NCI-H2029 treated with DMSO at 0.1 percent for 48 hours (cell line): ENCODE results near the gene SPAG5.

Experiments used
- DNase-seq: peaks from one replicate; lab custom pipeline; 2025; lab: John Stamatoyannopoulos, UW

SPAG5 gene

DNA sequence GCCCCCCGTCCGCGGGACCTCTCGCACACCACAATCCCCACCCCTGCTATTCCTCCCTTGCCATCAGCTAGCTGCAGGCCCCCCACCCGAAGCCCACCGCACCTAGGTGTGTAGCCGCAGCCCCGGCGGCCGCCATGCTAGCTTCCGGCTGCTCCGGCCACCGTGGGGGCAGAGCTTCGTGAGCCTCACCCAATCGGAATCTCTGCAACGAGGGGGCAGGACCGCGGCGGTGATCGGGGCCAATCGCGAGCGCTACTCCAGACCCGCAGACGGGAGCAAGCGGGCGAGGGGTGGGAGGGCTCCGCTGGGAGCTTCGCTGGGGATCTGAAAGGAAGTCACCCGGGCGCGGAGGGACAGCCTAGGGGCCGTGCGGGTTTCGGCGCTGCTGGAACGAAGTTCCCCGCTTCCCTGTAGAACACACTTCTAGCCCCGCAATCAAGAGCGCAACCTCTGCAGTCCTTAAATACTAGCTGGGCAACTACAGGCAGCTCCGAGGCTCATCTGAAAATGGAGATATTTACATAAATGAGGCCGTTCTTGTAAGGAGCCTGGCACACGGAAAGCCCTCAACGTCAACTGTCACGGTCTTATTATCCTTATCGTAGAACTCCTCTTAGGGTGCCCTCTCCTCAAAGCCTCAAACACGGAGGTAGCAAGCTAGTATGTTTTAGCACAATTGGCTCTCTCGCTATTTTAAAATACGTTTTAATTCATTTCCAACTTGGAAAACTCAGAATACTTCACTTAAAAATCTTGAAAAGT lies 27.3 kb downstream of the SPAG5 start, which contains the start of gene PIGS:
Gene PIGS (minus strand): TSS at position 164 of the 762 bp plus-strand sequence. CDS start 28 bp downstream, at position 136.
- peak; percentile 71 for DNase-seq

- DNase-seq = no peak
These were observed 28.0 kb downstream of the SPAG5 start for GRCh38 chr17:28570716-28571360.

- DNase-seq = no peak
These were observed 29.4 kb downstream of the SPAG5 start for GRCh38 chr17:28569446-28569845.

GRCh38 chr17:28567604-28568003 lies 31.2 kb downstream of the SPAG5 start:
- DNase-seq = no peak

GRCh38 chr17:28563475-28563874 lies 35.4 kb downstream of the SPAG5 start:
- DNase-seq = no peak

- no peak for DNase-seq
These were observed 43.8 kb downstream of the SPAG5 start for GRCh38 chr17:28555022-28555421.

DNA sequence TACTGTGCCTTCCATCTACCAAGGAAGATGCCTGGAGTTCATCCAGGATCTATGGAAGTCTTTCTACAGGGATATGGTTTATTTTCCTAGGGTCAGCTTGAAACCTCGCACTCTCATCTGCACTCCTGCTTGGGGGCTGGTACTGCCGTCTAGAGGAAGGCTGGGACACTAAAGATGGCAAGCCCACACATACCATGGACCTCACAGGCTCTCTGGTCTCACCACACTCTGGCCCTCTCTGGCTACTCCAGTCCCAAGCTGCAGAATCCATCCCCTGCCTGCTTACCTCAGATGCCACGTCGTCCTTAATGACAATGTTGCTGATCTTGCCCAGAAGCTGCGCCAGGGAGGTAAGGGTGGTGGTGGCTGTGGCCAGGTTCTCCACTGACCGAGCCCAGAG lies 44.3 kb downstream of the SPAG5 start:
- DNase-seq = no peak

- DNase-seq = no peak
These were observed 45.8 kb downstream of the SPAG5 start for GRCh38 chr17:28553000-28553505.

DNA sequence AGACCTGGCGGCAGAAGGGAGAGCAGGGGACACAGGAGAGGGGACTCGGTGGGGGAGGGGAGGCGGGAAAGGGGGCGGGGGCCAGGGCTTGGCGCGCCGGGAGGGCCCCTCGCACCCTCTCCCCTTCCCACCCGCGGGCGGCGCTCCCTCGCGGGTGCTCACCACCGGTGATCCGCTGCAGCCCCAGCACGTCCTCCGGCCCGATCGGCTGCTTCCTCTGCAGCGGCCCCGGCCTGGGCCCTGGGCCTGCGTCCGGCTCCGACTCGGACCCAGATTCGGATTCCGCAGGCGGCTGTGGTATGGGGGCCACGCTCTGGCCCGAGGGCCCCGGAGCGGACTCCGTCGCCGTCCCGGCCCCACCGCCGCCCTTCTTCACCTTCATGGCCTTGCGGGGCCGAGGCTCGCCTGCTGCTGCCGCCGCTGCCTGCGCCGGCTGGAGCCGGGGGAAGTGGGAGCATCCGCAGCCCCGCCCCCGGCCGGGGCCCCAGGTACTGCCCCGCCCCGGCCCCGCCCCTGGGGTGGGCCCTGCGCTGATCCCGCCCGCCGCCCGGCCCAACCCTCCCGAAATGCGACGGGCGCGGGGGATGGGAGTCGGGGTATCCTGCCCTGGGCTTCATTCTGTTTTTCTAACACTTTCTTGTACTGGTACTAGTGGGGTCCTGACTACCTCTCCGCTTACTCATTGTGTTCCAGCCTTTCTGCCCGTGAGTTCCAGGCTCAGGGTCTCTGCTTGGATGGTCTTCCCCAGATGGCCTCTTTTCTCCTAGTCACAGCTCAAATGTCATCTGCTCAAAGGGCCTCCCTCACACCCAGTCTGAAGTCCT lies 46.4 kb downstream of the SPAG5 start, which contains the start of gene UNC119:
Gene UNC119 (minus strand): TSS at position 449 of the 824 bp plus-strand sequence. CDS start 67 bp downstream, at position 382.
- no peak for DNase-seq

DNA sequence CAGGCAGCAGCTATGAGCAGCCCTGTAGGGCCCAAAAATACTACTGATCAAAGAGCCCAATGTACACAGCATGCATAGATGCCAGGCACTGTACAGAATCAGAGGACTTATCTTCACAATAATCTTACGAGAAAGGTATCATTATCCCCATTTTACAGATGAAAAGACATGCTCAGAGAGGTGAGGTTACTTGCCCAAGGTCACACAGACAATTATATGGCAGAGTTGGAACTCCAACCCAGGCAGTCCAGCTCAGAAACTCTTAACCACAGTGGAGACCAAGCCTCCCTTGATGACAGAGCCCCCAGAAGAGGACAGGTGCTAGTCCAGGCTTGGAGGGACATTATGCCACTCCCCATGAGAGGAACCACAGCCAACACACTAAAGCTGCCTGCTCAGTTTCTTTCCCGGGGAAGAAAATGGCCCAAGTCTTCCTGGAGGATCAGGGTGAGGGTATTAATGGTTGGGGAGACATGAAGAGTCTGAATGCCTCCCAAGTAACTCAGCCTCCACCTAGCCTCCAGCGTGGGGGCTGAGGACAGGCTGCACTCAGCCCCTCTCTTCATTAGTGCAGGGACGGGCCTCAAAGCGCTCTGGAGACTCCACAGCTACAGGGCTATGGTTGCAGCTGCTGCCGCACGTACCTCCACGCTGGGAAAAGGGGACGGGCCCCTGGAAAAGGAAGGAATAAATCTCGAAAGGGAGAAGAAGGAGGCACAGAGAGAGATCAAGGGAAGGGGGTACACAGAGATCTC lies 47.2 kb downstream of the SPAG5 start:
- DNase-seq = no peak

DNA sequence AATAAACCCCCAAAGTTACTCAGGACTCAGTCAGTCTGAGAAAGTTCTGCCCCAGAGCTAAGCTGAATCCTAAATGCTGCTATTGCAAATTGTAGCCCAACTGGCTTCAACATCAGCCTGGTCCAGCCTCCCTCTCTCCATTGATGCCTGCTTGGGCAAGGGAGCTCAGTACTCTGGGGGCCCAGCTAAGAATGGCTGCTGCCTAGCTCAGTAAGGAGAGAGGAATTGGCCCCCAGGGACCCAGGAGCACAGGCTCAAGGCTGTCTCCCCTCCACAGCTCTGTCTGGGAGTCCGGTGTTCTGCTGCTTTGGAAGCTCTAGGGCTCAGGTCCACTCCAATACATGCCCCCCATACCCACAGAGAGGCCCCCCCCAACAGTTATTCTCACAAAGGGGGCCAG lies 48.0 kb downstream of the SPAG5 start:
- no peak for DNase-seq

DNA sequence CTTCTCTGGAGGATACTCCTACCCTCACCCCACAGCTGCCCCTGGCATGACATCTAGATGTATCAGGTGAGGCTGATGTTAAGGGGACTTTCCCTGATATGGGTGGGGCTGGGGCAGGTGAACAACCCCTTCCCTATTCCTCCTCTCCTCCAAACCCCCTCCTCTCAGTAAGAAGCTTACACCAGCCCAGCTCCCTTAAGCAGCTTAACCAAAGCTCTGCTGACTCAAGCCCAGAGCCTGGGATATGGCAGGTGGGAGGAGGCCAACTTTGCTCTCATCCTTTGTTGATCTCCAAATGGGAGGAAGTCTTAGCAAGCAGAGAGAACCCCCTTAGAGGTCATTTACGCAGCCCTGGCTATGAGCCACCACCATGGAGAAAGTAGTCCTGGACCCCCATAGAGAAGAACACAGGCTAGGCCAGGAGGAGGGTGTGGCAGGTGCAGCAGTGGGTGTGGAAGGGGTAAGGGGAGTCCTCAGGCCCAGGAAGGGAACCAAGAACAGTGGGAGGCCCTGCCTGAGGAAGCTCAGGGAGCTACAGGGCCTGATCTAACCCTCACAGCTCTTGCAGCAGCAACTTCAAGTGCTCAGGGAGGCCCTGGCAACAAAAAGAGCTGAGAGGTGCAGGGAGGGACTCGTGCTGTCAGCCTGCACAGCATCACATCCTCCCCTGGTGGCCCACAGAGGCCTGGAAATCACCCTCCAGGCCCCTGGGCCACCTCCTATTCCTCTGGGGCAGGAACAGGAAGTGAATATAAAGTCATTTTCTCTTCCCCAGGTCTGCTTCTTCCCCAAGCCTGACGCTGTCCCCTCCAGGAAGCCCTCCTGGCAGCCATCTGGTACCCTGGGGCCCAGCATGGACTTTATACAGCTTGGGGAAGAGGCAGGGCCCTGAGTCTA lies 49.3 kb downstream of the SPAG5 start:
- no peak for DNase-seq

- DNase-seq = no peak
These were observed 50.3 kb downstream of the SPAG5 start for GRCh38 chr17:28548417-28549130.

DNA sequence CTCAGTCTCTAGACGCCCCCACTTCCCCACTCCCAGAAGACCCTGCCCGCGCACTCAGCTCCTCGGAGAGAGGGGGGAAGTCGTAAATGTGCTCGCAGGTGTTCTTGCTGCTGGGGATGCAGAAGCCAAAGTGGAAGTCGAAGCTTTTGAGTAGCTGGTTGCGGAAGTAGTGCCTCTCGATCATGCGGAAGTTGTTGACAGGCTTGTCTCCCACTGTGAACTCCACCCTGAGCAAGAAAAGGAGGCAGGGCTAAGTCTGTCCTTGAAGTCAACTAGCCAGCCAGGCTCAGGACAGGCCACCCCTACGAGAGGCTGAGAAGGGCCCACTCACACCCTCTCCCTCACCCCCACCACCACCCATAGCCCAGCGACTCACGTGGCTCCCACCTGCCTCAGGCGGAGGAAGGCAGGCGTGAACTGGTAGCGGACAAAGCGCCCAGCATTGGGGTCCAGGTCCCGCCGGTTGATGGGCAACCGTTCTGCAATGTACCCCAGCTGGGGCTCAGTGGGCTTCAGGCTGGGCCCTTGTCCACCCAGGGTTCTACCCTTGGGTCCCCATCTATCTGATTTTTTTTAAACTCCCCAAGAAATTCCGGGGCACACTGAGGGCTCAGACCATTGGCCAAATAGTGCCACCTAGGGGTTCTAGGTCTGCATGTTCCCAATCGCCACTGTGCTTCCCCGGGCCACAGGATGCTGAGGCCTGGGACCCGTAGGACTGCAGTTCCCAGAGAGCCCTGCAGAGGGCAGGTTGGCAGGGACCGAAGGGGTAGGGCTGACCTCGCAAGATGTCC lies 51.0 kb downstream of the SPAG5 start:
- DNase-seq = no peak

DNA sequence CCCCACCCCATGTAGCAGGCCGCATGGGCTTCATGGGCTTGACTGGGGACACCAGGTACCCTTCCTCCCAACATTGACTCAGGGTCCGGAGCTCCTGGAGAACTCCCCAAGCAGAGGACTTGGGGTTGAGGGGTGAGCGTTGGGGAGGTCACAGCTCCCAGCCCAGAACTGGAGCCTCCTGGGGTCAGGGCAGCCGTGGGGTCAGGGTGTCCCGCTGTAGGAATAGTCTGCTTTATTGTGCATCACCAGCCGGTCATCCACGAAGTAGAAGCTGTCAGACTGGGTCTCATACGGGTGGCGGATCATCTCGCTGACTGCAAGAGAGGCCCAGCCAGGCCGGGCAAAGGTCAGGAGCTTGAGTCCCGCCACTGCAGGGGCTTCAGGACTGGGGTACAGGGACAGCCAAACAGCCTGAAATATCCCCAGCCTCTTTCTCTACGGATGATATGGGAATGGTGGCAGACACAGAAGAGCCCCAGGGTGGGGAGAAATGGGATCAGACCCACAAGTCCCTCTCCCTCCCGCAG lies 51.7 kb downstream of the SPAG5 start:
- DNase-seq = no peak

GRCh38 chr17:28545787-28546415 lies 52.9 kb downstream of the SPAG5 start:
- no peak for DNase-seq

DNA sequence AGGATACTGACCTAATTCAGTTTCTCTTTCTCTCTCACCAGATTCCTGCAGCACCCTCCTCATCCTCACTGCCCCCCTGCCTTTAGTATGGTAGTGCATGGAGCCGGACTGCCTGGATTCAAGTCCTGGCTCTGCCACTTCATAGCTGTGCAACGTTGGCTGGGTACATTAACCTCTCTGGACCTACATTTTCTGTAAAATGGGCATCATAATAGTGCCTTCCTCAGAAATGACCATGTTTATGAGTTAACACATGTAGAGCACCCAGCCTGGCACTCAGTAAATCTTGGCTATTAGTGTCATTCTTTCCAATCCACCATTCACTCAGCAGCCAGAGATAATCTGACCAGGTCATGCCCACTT lies 53.7 kb downstream of the SPAG5 start:
- no peak for DNase-seq

GRCh38 chr17:28544402-28545140 lies 54.3 kb downstream of the SPAG5 start:
- DNase-seq = no peak
